Suprapubic skin (tissue), 4 donors: Measurements from ENCODE around the gene BIN1. TPM values are rescaled to one million over a fixed set of nuclear protein-coding genes. Genes with fewer than 3 reads are reported as not detected.

Experiments used
- DNase-seq, 2 donors: peaks; one replicate each; pipeline ENCODE4 v3.0.0-alpha.2; 2019; ENCODE audit warnings: low spot score in 2 of 2
- H3K27ac ChIP-seq: fragments of 200-600 bp; sonication (generic); one replicate; pipeline ENCODE4 v1.5.1; 2019
- H3K27me3 ChIP-seq: fragments of 200-600 bp; sonication (generic); one replicate; pipeline ENCODE4 v1.5.1; 2019
- H3K36me3 ChIP-seq: fragments of 200-600 bp; sonication (generic); one replicate; pipeline ENCODE4 v1.5.1; 2019
- H3K4me1 ChIP-seq: fragments of 200-600 bp; sonication (generic); one replicate; pipeline ENCODE4 v1.5.1; 2019
- H3K4me3 ChIP-seq: fragments of 200-600 bp; sonication (generic); one replicate; pipeline ENCODE4 v1.5.1; 2019; ENCODE audit warnings: mild to moderate bottlenecking
- H3K9me3 ChIP-seq: fragments of 200-600 bp; sonication (generic); one replicate; pipeline ENCODE4 v1.5.1; 2019
- EP300 ChIP-seq: sonication (generic); formaldehyde crosslinking; IDR thresholded peaks from one replicate; pipeline ENCODE4 v1.6.1; 2017; ENCODE audit warnings: antibody characterized with exemption
- POLR2A ChIP-seq, 2 donors: fragments of 450-650 bp; IDR thresholded peaks; one replicate each; pipeline ENCODE4 v1.6.1; 2017; ENCODE audit warnings: antibody characterized with exemption in 2 of 2, mild to moderate bottlenecking in 2 of 2, moderate library complexity in 2 of 2
- POLR2AphosphoS5 ChIP-seq, 3 donors: sonication (generic); formaldehyde crosslinking; IDR thresholded peaks; one replicate each; pipeline ENCODE4 v1.6.1; 2017; ENCODE audit warnings: antibody characterized with exemption in 3 of 3
- WGBS: methylation state at CpG from one replicate; pipeline ENCODE4 v1.1.5; 2018; 5-methylcytosine and 5-hydroxymethylcytosine counted together
- total RNA-seq, 4 donors: library from RNA; depleted of rRNA; stranded (reverse); fragments of >200 nt; gene quantifications; one replicate each; pipeline ENCODE4 v1.1.0, GENCODE V29; 2016
- TF ChIP-seq, protein P1 (sequence below), 2 donors: fragments of 200-600 bp in 1 of 2; fragments of 450-650 bp in 1 of 2; sonication (generic) in 1 of 2; IDR thresholded peaks; one replicate each; pipeline ENCODE4 v1.5.1; 2016 to 2019; ENCODE audit warnings: antibody characterized with exemption in 2 of 2, mild to moderate bottlenecking in 1 of 2, moderate library complexity in 1 of 2

Gene BIN1
- total RNA-seq, 4 donors from 2014 or later: 5.6 to 13.3 (median 8.8) TPM

DNA sequence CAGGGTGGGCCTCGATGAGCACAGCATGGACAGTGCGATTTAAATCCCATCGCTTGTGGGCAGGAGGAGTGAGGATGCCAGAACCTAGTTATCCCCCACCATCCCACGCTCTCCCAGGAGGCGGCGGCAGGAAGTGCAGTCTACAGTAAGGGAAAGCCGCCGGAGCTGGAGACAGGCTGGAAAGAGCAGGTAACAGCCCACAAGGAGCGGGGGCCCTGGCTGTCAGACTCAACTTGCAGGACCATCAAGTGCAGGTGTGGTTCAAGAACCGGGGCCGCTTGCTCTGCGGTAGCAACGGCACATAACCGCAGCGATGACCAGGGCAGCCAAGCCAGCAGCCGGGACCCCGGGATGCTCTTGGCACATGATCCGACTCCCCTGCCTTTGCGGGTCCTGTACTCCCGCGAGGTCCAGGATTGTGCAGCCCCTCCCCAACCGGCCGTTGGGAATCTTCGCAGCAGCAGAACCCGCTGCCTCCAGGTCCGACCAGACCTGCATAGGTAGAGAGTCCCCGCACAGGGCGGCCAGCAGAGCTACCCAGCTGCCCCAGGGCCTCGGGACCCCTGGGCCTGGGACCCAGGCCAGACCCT is 82.1 kb downstream of the BIN1 start:
- H3K27ac ChIP-seq: no peak overlapping the region

DNA sequence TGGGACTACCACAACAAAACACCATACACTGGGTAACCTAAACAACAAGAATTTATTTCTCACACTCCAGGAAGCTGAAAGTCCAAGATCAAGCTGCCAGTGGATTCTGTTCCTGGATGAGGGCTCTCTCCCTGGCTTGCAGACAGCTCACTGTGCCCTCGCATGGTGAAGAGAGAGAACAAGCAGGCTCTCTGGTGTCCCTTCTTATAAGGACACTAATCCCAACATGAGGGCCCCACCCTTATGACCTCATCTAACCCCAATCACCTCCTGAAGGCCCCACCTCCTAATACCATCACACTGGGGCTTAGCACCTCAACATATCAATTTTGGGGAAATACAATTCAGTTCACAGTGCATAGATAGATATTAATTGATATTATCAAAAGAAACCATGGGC is 83.5 kb downstream of the BIN1 start:
- H3K9me3 ChIP-seq: no peaks in the 10 kb centered on the region
- DNase-seq: no peak
- H3K4me1 ChIP-seq: peaks cover 15% of the 10 kb centered on the region
- H3K36me3 ChIP-seq: no peaks in the 10 kb centered on the region
- H3K27me3 ChIP-seq: peaks cover 34% of the 10 kb centered on the region
- TF ChIP-seq EP300 (no peak), POLR2A (IDR thresholded peaks at IDR 0.05) (no peak), POLR2AphosphoS5 (IDR thresholded peaks at IDR 0.05) (no peak)
- TF ChIP-seq, protein P1, sequence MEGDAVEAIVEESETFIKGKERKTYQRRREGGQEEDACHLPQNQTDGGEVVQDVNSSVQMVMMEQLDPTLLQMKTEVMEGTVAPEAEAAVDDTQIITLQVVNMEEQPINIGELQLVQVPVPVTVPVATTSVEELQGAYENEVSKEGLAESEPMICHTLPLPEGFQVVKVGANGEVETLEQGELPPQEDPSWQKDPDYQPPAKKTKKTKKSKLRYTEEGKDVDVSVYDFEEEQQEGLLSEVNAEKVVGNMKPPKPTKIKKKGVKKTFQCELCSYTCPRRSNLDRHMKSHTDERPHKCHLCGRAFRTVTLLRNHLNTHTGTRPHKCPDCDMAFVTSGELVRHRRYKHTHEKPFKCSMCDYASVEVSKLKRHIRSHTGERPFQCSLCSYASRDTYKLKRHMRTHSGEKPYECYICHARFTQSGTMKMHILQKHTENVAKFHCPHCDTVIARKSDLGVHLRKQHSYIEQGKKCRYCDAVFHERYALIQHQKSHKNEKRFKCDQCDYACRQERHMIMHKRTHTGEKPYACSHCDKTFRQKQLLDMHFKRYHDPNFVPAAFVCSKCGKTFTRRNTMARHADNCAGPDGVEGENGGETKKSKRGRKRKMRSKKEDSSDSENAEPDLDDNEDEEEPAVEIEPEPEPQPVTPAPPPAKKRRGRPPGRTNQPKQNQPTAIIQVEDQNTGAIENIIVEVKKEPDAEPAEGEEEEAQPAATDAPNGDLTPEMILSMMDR (IDR thresholded peaks at IDR 0.05): no peak
- no peak overlapping the region for H3K4me3 ChIP-seq
- no peak overlapping the region for H3K27ac ChIP-seq
- 84% methylated on average over 1 of the region's 1 CpG for WGBS

More for the DNA sequence above, 82.1 kb downstream of the BIN1 start:
- no peak for TF ChIP-seq EP300
- H3K27me3 ChIP-seq: peaks cover 39% of the 10 kb centered on the region
- peak overlapping the region; percentile 41 for H3K4me3 ChIP-seq
- H3K9me3 ChIP-seq: no peaks in the 10 kb centered on the region
- no peaks in the 10 kb centered on the region for H3K36me3 ChIP-seq
- DNase-seq: no peak
- H3K4me1 ChIP-seq: peaks cover 15% of the 10 kb centered on the region
- 20% methylated on average over 19 of the region's 29 CpGs for WGBS

DNA sequence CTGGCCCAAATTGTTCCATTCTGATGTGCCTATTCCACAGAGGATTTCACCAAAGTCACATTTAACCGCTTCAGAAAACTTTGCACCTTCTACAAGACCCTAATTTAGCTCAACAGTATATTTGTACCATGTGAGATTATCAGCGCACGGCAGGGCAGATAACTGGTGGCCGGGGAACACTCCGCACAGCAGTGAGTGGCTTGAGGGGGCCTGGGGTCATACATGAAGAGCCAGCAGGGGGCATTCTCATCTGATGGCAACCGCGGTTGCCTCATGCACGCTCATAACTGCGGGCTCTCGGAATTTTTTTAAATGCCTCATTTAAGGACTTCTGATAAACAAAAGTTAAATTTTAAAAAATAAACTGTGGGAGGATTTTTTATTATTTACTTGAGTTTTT is 84.1 kb downstream of the BIN1 start:
- Histone ChIP-seq H3K36me3 (no peaks in the 10 kb centered on the region), H3K27ac (no peak overlapping the region), H3K9me3 (no peaks in the 10 kb centered on the region), H3K4me3 (no peak overlapping the region), H3K27me3 (peaks cover 32% of the 10 kb centered on the region), H3K4me1 (peaks cover 15% of the 10 kb centered on the region)
- WGBS: 95% methylated on average over 10 of the region's 10 CpGs
- TF ChIP-seq, protein P1 (IDR thresholded peaks at IDR 0.05): no peak
- TF ChIP-seq EP300: no peak
- TF ChIP-seq POLR2A (IDR thresholded peaks at IDR 0.05): no peak
- no peak for TF ChIP-seq POLR2AphosphoS5 (IDR thresholded peaks at IDR 0.05)
- no peak for DNase-seq

DNA sequence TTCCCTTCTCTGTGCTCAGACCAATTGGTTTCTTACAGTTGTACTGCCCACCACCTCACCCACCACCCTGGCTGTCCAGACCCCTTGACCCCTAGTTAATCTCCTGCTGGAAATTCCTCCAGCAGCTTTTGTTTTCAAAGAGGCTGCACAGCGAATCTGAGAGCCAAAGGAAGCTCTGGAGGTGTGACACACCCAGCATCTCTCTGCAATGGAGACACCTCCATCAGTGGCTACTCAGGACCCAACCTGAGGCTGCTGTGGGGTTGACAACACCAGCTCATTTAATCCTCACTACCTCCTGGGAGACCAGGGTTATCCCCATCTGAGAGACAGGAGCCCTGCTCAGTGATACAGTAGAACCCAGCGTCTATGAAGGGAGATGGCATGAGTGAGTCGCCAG is 86.4 kb downstream of the BIN1 start:
- H3K9me3 ChIP-seq: no peaks in the 10 kb centered on the region
- TF ChIP-seq POLR2A (IDR thresholded peaks at IDR 0.05) (no peak), POLR2AphosphoS5 (IDR thresholded peaks at IDR 0.05) (no peak), EP300 (no peak)
- TF ChIP-seq, protein P1 (IDR thresholded peaks at IDR 0.05): no peak
- H3K4me3 ChIP-seq: no peak overlapping the region
- no peaks in the 10 kb centered on the region for H3K36me3 ChIP-seq
- H3K27ac ChIP-seq: no peak overlapping the region
- DNase-seq: no peak
- H3K4me1 ChIP-seq: peaks cover 9% of the 10 kb centered on the region
- 67% methylated on average over 3 of the region's 3 CpGs for WGBS
- H3K27me3 ChIP-seq: peaks cover 10% of the 10 kb centered on the region

DNA sequence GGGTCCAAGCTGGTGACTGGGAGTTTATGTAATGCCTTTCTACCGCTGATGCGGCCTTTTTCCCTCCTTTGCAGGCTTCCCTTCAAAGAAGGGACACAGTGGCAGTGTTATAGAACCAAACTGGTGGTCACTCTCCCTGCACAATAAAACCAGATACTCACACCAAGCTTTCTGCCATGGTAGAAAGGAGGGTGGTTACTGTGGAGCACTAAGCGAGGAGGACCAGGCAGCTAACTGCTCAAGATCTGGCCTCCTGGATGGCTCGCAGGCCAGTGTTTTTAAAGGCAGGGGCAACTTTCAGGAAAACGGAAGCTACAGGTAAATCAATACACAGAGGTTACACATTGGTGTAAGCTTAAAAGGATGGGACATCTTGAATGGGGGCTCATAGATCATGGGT is 89.4 kb downstream of the BIN1 start:
- H3K4me1 ChIP-seq: no peaks in the 10 kb centered on the region
- H3K9me3 ChIP-seq: no peaks in the 10 kb centered on the region
- H3K36me3 ChIP-seq: no peaks in the 10 kb centered on the region
- TF ChIP-seq EP300 (no peak), POLR2A (IDR thresholded peaks at IDR 0.05) (no peak), POLR2AphosphoS5 (IDR thresholded peaks at IDR 0.05) (no peak)
- TF ChIP-seq, protein P1 (IDR thresholded peaks at IDR 0.05): no peak
- H3K27ac ChIP-seq: no peak overlapping the region
- DNase-seq: no peak
- WGBS: 100% methylated on average over 5 of the region's 5 CpGs
- H3K27me3 ChIP-seq: no peaks in the 10 kb centered on the region
- no peak overlapping the region for H3K4me3 ChIP-seq

DNA sequence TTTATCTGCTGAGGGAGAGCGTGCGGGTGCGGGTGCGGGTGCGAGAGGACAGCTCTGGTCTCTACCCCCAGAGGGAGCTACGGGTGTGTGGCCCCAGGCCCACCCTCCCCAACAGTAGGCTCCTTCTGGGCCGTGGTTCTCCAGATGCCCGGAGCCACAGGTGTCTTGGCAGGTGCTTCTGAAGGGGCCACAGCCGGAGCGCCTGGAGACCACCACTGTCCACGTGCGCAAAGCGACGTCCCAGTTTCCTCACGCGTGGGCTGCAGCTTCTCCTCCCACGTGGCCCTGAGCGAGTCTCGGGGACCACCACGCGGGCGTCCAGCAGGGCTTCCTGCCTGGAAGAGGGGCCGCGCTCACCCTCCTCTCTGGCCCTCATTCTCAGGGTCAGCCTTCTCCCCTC is 90.6 kb downstream of the BIN1 start:
- no peak overlapping the region for H3K4me3 ChIP-seq
- WGBS: 90% methylated on average over 16 of the region's 24 CpGs
- no peak for DNase-seq

More for the DNA sequence above, 90.6 kb downstream of the BIN1 start:
- TF ChIP-seq POLR2A (IDR thresholded peaks at IDR 0.05) (no peak), POLR2AphosphoS5 (IDR thresholded peaks at IDR 0.05) (no peak), EP300 (no peak)
- TF ChIP-seq, protein P1 (IDR thresholded peaks at IDR 0.05): no peak
- no peaks in the 10 kb centered on the region for H3K36me3 ChIP-seq
- no peak overlapping the region for H3K27ac ChIP-seq
- H3K27me3 ChIP-seq: no peaks in the 10 kb centered on the region
- H3K9me3 ChIP-seq: no peaks in the 10 kb centered on the region
- H3K4me1 ChIP-seq: no peaks in the 10 kb centered on the region
